Neural progenitor cell (in vitro differentiated cells): ENCODE data around the gene MAP4K3. TPM values are rescaled to one million over a fixed set of nuclear protein-coding genes. Genes with fewer than 3 reads are reported as not detected.

Experiments
- DNase-seq: peaks from one replicate; pipeline ENCODE4 v3.0.0-alpha.2; 2016; ENCODE audit warnings: low spot score
- H2AFZ ChIP-seq: fragments of 200-600 bp; sonication (generic); replicated peaks from 2 replicates; pipeline ENCODE4 v1.6.1; 2016; ENCODE audit warnings: antibody characterized with exemption
- H3F3A ChIP-seq: fragments of 200-600 bp; sonication (generic); 2 replicates; pipeline ENCODE4 v1.6.1; 2016; ENCODE audit warnings: antibody characterized with exemption, low read depth
- H3K27ac ChIP-seq: fragments of 200-600 bp; sonication (generic); 2 replicates; pipeline ENCODE4 v1.5.1; 2016; ENCODE audit warnings: mild to moderate bottlenecking
- H3K27me3 ChIP-seq: fragments of 200-600 bp; sonication (generic); 2 replicates; pipeline ENCODE4 v1.6.1; 2016; ENCODE audit warnings: mild to moderate bottlenecking, moderate library complexity
- H3K36me3 ChIP-seq: fragments of 200-600 bp; sonication (generic); 2 replicates; pipeline ENCODE4 v1.5.1; 2016
- H3K4me1 ChIP-seq: fragments of 200-600 bp; sonication (generic); 2 replicates; pipeline ENCODE4 v1.6.1; 2016; ENCODE audit warnings: mixed run types
- H3K4me2 ChIP-seq: fragments of 200-600 bp; sonication (generic); 2 replicates; pipeline ENCODE4 v1.6.1; 2016
- H3K4me3 ChIP-seq: fragments of 200-600 bp; sonication (generic); 2 replicates; pipeline ENCODE4 v1.5.1; 2016
- H3K79me2 ChIP-seq: fragments of 200-600 bp; sonication (generic); 2 replicates; pipeline ENCODE4 v1.6.1; 2016; ENCODE audit warnings: low read depth
- H3K9ac ChIP-seq: fragments of 200-600 bp; sonication (generic); 2 replicates; pipeline ENCODE4 v1.6.1; 2016
- H3K9me3 ChIP-seq: fragments of 200-600 bp; sonication (generic); 2 replicates; pipeline ENCODE4 v1.5.1; 2016; ENCODE audit warnings: low read depth
- H4K20me1 ChIP-seq: fragments of 200-600 bp; sonication (generic); 2 replicates; pipeline ENCODE4 v1.6.1; 2016; ENCODE audit warnings: low read depth
- H3K27ac Mint-ChIP-seq: 3 replicates; pipeline ENCODE4 v1.8.0; 2021; ENCODE audit warnings: mixed read lengths
- H3K27me3 Mint-ChIP-seq: 2 replicates; pipeline ENCODE4 v1.8.0; 2022; ENCODE audit warnings: low read depth, mild to moderate bottlenecking, inconsistent platforms, moderate library complexity, mixed read lengths; ENCODE audit not compliant: insufficient read depth
- H3K36me3 Mint-ChIP-seq: 3 replicates; pipeline ENCODE4 v1.8.0; 2021; ENCODE audit warnings: mixed read lengths
- H3K4me1 Mint-ChIP-seq: 3 replicates; pipeline ENCODE4 v1.8.0; 2021; ENCODE audit warnings: mixed read lengths
- H3K4me3 Mint-ChIP-seq: 3 replicates; pipeline ENCODE4 v1.8.0; 2021; ENCODE audit warnings: mild to moderate bottlenecking, moderate library complexity, mixed read lengths
- H3K9me3 Mint-ChIP-seq: 3 replicates; pipeline ENCODE4 v1.8.0; 2020; ENCODE audit warnings: mixed read lengths
- EZH2 ChIP-seq: fragments of 200-600 bp; sonication (generic); IDR thresholded peaks from 2 replicates; pipeline ENCODE4 v1.6.1; 2017; ENCODE audit warnings: antibody characterized with exemption, mild to moderate bottlenecking, moderate library complexity
- EZH2phosphoT487 ChIP-seq: fragments of 200-600 bp; sonication (generic); IDR thresholded peaks from 2 replicates; pipeline ENCODE4 v1.6.1; 2017; ENCODE audit warnings: antibody characterized with exemption
- total RNA-seq: library from RNA; depleted of rRNA; stranded (reverse); fragments of >200 nt; gene quantifications from 2 replicates; pipeline ENCODE4 v1.2.3, GENCODE V29; 2015; ENCODE audit warnings: low replicate concordance
- TF ChIP-seq, protein P1 (sequence below): fragments of 200-600 bp; sonication (generic); IDR thresholded peaks from 2 replicates; pipeline ENCODE4 v1.5.1; 2017; ENCODE audit warnings: antibody characterized with exemption, mild to moderate bottlenecking

The MAP4K3 gene
- total RNA-seq, 1 donor from 2014 or later, result 79.5 TPM

DNA sequence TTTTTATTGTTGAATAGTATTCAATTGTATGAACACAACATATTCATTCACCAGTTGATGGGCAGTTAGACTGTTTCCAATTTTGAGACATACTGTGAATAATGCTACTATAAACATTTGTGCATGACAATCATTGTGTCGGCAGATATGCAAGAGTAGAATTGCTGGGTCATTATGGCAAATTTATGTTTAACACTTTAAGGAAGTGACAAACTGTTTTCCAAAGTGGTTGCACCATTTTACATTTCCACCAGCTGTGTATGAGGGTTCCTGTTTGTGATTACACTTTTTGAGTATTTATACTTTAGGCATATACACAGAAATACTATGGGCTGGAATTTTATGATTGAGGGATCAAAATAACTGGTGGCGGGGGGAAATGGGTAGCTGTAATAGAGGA is 61.2 kb downstream of the MAP4K3 start:
- Mint-ChIP-seq H3K36me3 (peaks cover 44% of the 10 kb centered on the region), H3K9me3 (peaks cover 38% of the 10 kb centered on the region), H3K4me1 (peaks cover 11% of the 10 kb centered on the region), H3K27ac (no peak overlapping the region), H3K4me3 (no peak overlapping the region), H3K27me3 (no peaks in the 10 kb centered on the region)
- Histone ChIP-seq H2AFZ (no peak overlapping the region), H3K4me1 (peaks cover 8% of the 10 kb centered on the region), H3K36me3 (peaks cover 23% of the 10 kb centered on the region), H3K9me3 (peaks cover 2% of the 10 kb centered on the region), H3K27ac (no peak overlapping the region), H3K27me3 (no peaks in the 10 kb centered on the region), H3K4me3 (no peak overlapping the region), H4K20me1 (no peaks in the 10 kb centered on the region), H3K9ac (no peak overlapping the region), H3K79me2 (peaks cover 60% of the 10 kb centered on the region), H3K4me2 (no peak overlapping the region), H3F3A (peaks cover 6% of the 10 kb centered on the region)
- TF ChIP-seq EZH2 (no peak), EZH2phosphoT487 (no peak)
- no peak for DNase-seq

- Histone ChIP-seq H3K27me3 (no peaks in the 10 kb centered on the region), H3K4me2 (no peak overlapping the region), H3K79me2 (peaks cover 46% of the 10 kb centered on the region), H3K27ac (no peak overlapping the region), H3K9me3 (peaks cover 2% of the 10 kb centered on the region), H3K4me1 (peaks cover 8% of the 10 kb centered on the region), H3K36me3 (peaks cover 23% of the 10 kb centered on the region), H3K9ac (no peak overlapping the region), H4K20me1 (no peaks in the 10 kb centered on the region), H3K4me3 (no peak overlapping the region), H2AFZ (no peak overlapping the region), H3F3A (peaks cover 6% of the 10 kb centered on the region)
- H3K36me3 Mint-ChIP-seq, result peaks cover 57% of the 10 kb centered on the region
- no peaks in the 10 kb centered on the region for H3K27me3 Mint-ChIP-seq
- H3K27ac Mint-ChIP-seq, result no peak overlapping the region
- TF ChIP-seq, protein P1, sequence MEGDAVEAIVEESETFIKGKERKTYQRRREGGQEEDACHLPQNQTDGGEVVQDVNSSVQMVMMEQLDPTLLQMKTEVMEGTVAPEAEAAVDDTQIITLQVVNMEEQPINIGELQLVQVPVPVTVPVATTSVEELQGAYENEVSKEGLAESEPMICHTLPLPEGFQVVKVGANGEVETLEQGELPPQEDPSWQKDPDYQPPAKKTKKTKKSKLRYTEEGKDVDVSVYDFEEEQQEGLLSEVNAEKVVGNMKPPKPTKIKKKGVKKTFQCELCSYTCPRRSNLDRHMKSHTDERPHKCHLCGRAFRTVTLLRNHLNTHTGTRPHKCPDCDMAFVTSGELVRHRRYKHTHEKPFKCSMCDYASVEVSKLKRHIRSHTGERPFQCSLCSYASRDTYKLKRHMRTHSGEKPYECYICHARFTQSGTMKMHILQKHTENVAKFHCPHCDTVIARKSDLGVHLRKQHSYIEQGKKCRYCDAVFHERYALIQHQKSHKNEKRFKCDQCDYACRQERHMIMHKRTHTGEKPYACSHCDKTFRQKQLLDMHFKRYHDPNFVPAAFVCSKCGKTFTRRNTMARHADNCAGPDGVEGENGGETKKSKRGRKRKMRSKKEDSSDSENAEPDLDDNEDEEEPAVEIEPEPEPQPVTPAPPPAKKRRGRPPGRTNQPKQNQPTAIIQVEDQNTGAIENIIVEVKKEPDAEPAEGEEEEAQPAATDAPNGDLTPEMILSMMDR, result no peak
- TF ChIP-seq EZH2phosphoT487, result no peak
- TF ChIP-seq EZH2, result no peak
- DNase-seq, result no peak
- H3K9me3 Mint-ChIP-seq, result peaks cover 41% of the 10 kb centered on the region
- H3K4me3 Mint-ChIP-seq, result no peak overlapping the region
- H3K4me1 Mint-ChIP-seq, result no peaks in the 10 kb centered on the region
Measured at GRCh38 chr2:39373181-39373802, 63.8 kb downstream of the MAP4K3 start.

DNA sequence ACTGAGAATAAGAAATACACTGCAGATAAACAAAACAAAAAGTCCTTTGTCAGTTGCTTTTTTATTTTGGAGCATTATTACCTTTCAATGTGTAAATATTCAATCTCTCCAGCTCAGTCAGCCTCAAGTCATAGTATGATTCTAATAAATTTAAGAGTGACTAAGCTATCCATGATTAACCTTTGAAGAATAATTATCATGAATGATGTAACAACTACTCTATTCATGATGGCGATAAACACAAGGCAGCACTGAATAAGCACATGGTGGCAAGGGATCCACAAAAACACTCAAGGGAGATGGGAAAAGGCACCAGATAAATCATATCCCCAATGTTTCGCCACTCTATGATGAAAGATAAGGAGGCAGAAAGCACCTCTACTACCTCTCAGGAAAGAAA is 67.0 kb downstream of the MAP4K3 start:
- peaks cover 32% of the 10 kb centered on the region for H3K79me2 ChIP-seq
- no peaks in the 10 kb centered on the region for H3K9me3 ChIP-seq
- no peak overlapping the region for H3K27ac ChIP-seq
- H3K36me3 ChIP-seq, result peaks cover 19% of the 10 kb centered on the region
- H3K27me3 Mint-ChIP-seq, result no peaks in the 10 kb centered on the region
- no peaks in the 10 kb centered on the region for H3K27me3 ChIP-seq
- H3F3A ChIP-seq, result peaks cover under 1% of the 10 kb centered on the region
- no peak overlapping the region for H3K27ac Mint-ChIP-seq
- no peak overlapping the region for H3K4me3 ChIP-seq
- TF ChIP-seq EZH2phosphoT487 (no peak), EZH2 (no peak)
- TF ChIP-seq, protein P1, result no peak
- H3K4me1 ChIP-seq, result no peaks in the 10 kb centered on the region
- no peak overlapping the region for H3K4me2 ChIP-seq
- no peak for DNase-seq
- H4K20me1 ChIP-seq, result no peaks in the 10 kb centered on the region
- H3K9ac ChIP-seq, result no peak overlapping the region
- no peak overlapping the region for H2AFZ ChIP-seq
- peaks cover 47% of the 10 kb centered on the region for H3K9me3 Mint-ChIP-seq
- H3K4me3 Mint-ChIP-seq, result no peak overlapping the region
- H3K4me1 Mint-ChIP-seq, result no peaks in the 10 kb centered on the region
- H3K36me3 Mint-ChIP-seq, result peaks cover 66% of the 10 kb centered on the region

DNA sequence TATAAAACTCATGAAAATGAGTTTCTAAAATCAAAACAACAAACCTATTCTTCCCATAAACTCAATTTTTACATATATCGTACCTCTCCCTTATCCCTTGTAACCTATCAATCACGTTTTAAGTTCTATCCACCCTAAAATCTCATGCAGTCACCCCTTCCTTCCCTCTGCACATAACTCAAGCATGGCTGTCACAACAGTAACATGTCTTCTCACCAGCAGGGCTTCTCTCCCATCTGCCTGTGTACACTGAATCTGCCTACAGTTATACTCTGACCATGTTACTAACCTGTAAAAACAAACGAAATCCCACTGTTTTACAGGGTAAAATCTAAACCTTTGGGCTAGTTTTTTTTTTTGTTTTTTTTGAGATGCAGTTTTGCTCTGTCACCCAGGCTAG is 68.2 kb downstream of the MAP4K3 start:
- H3K4me3 Mint-ChIP-seq, result no peak overlapping the region
- H3K36me3 Mint-ChIP-seq, result peaks cover 67% of the 10 kb centered on the region
- Histone ChIP-seq H2AFZ (no peak overlapping the region), H3K27ac (no peak overlapping the region), H3K4me1 (no peaks in the 10 kb centered on the region), H3K4me3 (no peak overlapping the region), H3F3A (peaks cover 9% of the 10 kb centered on the region), H3K4me2 (no peak overlapping the region), H3K9ac (no peak overlapping the region), H3K27me3 (no peaks in the 10 kb centered on the region), H4K20me1 (no peaks in the 10 kb centered on the region), H3K9me3 (no peaks in the 10 kb centered on the region), H3K79me2 (peaks cover 40% of the 10 kb centered on the region), H3K36me3 (peaks cover 19% of the 10 kb centered on the region)
- H3K4me1 Mint-ChIP-seq, result peaks cover 2% of the 10 kb centered on the region
- H3K9me3 Mint-ChIP-seq, result peaks cover 49% of the 10 kb centered on the region
- DNase-seq, result no peak
- H3K27ac Mint-ChIP-seq, result no peak overlapping the region
- H3K27me3 Mint-ChIP-seq, result no peaks in the 10 kb centered on the region
- no peak for TF ChIP-seq EZH2phosphoT487
- TF ChIP-seq, protein P1, result no peak
- TF ChIP-seq EZH2, result no peak
